Measurements from ENCODE around the gene LDAF1.

The LDAF1 gene

GRCh38 chr16:21197621-21198020 is 39.1 kb downstream of the LDAF1 start:
- DNase-seq = no peak

- no peak for DNase-seq
These were observed 41.2 kb downstream of the LDAF1 start for GRCh38 chr16:21199607-21200218.

GRCh38 chr16:21203155-21203797 is 44.8 kb downstream of the LDAF1 start:
- DNase-seq = no peak

- no peak for DNase-seq
These were observed 46.8 kb downstream of the LDAF1 start for GRCh38 chr16:21205303-21205702.

- no peak for DNase-seq
These were observed 48.1 kb downstream of the LDAF1 start for GRCh38 chr16:21206550-21206949.

GRCh38 chr16:21208446-21209230 is 50.2 kb downstream of the LDAF1 start:
- no peak for DNase-seq

- no peak for DNase-seq
These were observed 53.0 kb downstream of the LDAF1 start, which contains the start of gene ZP2 for GRCh38 chr16:21211486-21211885. ZP2 (minus strand) TSS chr16:21211574; CDS start chr16:21211547, 27 bp downstream.

- no peak for DNase-seq
These were observed 55.6 kb downstream of the LDAF1 start for GRCh38 chr16:21214086-21214485.

- DNase-seq = no peak
These were observed 58.6 kb downstream of the LDAF1 start for GRCh38 chr16:21217121-21217520.

- DNase-seq = no peak
These were observed 59.7 kb downstream of the LDAF1 start for GRCh38 chr16:21218153-21218552.

- no peak for DNase-seq
These were observed 61.1 kb downstream of the LDAF1 start for GRCh38 chr16:21219551-21219950.

GRCh38 chr16:21222495-21223337 is 64.2 kb downstream of the LDAF1 start:
- no peak for DNase-seq

- DNase-seq = no peak
These were observed 65.3 kb downstream of the LDAF1 start for GRCh38 chr16:21223787-21224186.

GRCh38 chr16:21224800-21225199 is 66.3 kb downstream of the LDAF1 start:
- no peak for DNase-seq

- no peak for DNase-seq
These were observed 68.3 kb downstream of the LDAF1 start for GRCh38 chr16:21226749-21227148.

GRCh38 chr16:21227866-21228265 is 69.4 kb downstream of the LDAF1 start:
- no peak for DNase-seq

- DNase-seq = no peak
These were observed 69.9 kb downstream of the LDAF1 start for GRCh38 chr16:21228361-21228872.

Data from suppressor macrophage treated with lipopolysaccharide for 4 hours (primary cell).